Stimulated activated CD8-positive, alpha-beta memory T cell treated with anti-CD3 and anti-CD28 coated beads, Interleukin-7, amount 100 ng/mL, for 48 hours (primary cell): ENCODE results near the gene OR5H14.
"Not testable (repeated sequence)": the region's sequence is repeated elsewhere in the genome, so short reads cannot be mapped to it uniquely, and the experiment has no call there.

Experiments used
- DNase-seq, 2 donors: peaks; one replicate each; pipeline ENCODE4 v3.0.0-alpha.2; 2020; ENCODE audit warnings: low read depth in 1 of 2; ENCODE audit errors: extremely low read depth in 1 of 2

The OR5H14 gene

DNA sequence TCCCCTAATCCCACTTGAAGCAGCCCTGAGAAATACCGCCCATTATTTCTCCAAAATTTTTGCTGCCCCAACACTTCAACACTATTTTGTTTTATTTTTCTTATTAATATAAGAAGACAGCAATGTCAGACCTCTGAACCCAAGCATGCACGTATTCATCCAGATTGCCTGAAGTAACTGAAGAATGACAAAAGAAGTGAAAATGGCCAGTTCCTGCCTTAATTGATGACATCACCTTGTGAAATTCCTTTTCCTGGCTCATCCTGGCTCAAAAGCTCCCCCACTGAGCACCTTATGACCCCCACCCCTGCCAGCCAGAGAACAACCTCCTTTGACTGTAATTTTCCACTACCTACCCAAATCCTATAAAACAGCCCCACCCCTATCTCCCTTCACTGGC is 49.0 kb downstream of the OR5H14 start:
- DNase-seq, result not testable (repeated sequence)

DNA sequence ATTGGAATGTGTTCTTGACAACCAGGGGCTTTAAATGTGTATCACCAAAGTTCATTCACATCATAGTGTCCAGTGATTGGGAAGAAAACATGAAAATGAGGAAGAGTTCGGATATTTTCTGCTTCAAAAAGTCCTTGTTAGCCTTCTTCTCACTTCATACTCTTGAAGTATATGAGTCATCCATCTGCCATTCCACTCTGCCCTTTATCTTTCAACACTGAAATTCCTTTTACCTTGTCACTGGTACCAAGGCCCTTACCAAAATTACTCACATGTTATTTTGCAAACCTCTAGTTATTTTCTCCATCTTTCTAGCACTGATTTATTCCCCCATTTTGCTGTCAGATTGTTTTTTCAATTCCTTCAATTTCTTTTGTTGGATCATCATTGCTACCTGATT is 51.7 kb downstream of the OR5H14 start:
- no peak for DNase-seq
